Body of pancreas (tissue), 4 donors: ENCODE data around the gene DNAH3.

Source experiments
- CTCF ChIP-seq, 7 experiments: fragments of 450-650 bp in 4 of 7; fragments of 200-600 bp in 3 of 7; sonication (generic) in 3 of 7; IDR thresholded peaks; one replicate each; pipeline ENCODE4 v1.5.1; 2016 to 2019; ENCODE audit warnings: antibody characterized with exemption in 7 of 7
- POLR2A ChIP-seq, 3 donors: fragments of 450-650 bp; IDR thresholded peaks; one replicate each; pipeline ENCODE4 v1.6.1; 2016; ENCODE audit warnings: antibody characterized with exemption in 3 of 3, mild to moderate bottlenecking in 2 of 3

DNA sequence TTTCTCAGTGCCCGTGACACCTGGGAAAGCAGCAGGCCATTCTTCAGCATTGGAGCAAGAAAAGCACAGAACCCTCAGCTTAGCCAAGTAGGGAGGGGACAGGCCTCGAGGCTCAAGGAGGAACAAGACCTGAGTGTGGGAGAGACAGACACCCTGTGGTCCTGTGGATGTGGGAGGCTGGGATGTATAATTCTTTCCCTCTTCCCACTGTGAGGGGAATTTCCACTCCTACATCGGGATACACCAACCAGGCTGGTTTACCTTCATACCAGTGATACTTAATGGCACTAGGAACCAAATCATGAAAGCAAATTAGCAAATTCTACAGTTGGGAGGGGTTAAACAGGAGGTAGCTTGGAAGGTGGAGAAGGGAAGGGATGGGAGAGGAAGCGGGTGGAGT lies 208.4 kb downstream of the DNAH3 start:
- TF ChIP-seq CTCF (IDR thresholded peaks at IDR 0.05) (no peak), POLR2A (IDR thresholded peaks at IDR 0.05) (no peak)
